Measurements from ENCODE around the gene MX1. TPM values are rescaled to one million over a fixed set of nuclear protein-coding genes. Genes with fewer than 3 reads are reported as not detected.

MX1 gene
- total RNA-seq, 2 experiments from 2014 or later, result 82.3 to 86.3 TPM

GRCh38 chr21:41480086-41480690 is 54.1 kb downstream of the MX1 start:
- no peak overlapping the region for H3K27ac ChIP-seq (ENCODE audit: low read depth in 1 of 2, low read length in 2 of 2)
- Mint-ChIP-seq H3K27me3 (peaks cover 11% of the 10 kb centered on the region), H3K27ac (no peak overlapping the region), H3K4me3 (no peak overlapping the region), H3K9me3 (no peaks in the 10 kb centered on the region), H3K4me1 (ENCODE audit: low read depth) (peaks cover 7% of the 10 kb centered on the region), H3K36me3 (ENCODE audit: low read depth) (no peaks in the 10 kb centered on the region)
- CTCF ChIA-PET, result no interaction called here
- DNase-seq, result no peak
- TF ChIP-seq, protein P1, sequence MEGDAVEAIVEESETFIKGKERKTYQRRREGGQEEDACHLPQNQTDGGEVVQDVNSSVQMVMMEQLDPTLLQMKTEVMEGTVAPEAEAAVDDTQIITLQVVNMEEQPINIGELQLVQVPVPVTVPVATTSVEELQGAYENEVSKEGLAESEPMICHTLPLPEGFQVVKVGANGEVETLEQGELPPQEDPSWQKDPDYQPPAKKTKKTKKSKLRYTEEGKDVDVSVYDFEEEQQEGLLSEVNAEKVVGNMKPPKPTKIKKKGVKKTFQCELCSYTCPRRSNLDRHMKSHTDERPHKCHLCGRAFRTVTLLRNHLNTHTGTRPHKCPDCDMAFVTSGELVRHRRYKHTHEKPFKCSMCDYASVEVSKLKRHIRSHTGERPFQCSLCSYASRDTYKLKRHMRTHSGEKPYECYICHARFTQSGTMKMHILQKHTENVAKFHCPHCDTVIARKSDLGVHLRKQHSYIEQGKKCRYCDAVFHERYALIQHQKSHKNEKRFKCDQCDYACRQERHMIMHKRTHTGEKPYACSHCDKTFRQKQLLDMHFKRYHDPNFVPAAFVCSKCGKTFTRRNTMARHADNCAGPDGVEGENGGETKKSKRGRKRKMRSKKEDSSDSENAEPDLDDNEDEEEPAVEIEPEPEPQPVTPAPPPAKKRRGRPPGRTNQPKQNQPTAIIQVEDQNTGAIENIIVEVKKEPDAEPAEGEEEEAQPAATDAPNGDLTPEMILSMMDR (IDR thresholded peaks at IDR 0.05), result no peak
- no peaks in the 10 kb centered on the region for H3K4me1 ChIP-seq (ENCODE audit: insufficient read depth, low read length)
- H3K4me3 ChIP-seq (ENCODE audit: low read length), result no peak overlapping the region
- no peaks in the 10 kb centered on the region for H3K9me3 ChIP-seq (ENCODE audit: control insufficient read depth in 1 of 2, insufficient read depth in 1 of 2, low read length in 2 of 2)
- POLR2A ChIA-PET, result no interaction called here
- no peak for ATAC-seq (ENCODE audit: poor library complexity)
- intact Hi-C loops (cut with DNase I, micrococcal nuclease), result no loop called here
- H3K36me3 ChIP-seq (ENCODE audit: insufficient read depth, low read length), result no peaks in the 10 kb centered on the region
- no peaks in the 10 kb centered on the region for H3K27me3 ChIP-seq (ENCODE audit: control insufficient read depth in 1 of 2, insufficient read depth in 2 of 2, low read length in 2 of 2)

DNA sequence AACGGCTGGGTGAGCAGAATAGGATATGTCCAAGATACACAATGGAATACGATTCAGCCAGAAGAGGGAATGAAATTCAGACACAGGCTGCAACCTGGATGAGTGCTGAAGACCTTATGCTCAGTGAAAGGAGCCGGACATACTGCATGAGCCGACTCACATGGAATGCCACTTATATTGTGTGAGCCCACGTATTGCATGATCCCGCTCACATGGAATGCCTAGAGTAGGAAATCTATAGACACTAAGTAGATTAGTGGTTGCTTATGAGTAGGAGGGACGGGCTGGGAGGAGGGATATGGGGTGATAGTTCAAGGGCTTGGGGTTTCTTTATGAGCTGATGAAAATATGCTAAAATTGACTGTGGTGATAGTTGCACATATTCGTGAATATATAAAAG is 55.2 kb downstream of the MX1 start:
- no peak for ATAC-seq (ENCODE audit: poor library complexity)
- ChIA-PET POLR2A (no interaction called here), CTCF (no interaction called here)
- peaks cover 7% of the 10 kb centered on the region for H3K4me1 Mint-ChIP-seq (ENCODE audit: low read depth)
- intact Hi-C loops (cut with DNase I, micrococcal nuclease), result no loop called here
- H3K9me3 Mint-ChIP-seq, result no peaks in the 10 kb centered on the region
- Histone ChIP-seq H3K36me3 (ENCODE audit: insufficient read depth, low read length) (no peaks in the 10 kb centered on the region), H3K4me1 (ENCODE audit: insufficient read depth, low read length) (no peaks in the 10 kb centered on the region), H3K27me3 (ENCODE audit: control insufficient read depth in 1 of 2, insufficient read depth in 2 of 2, low read length in 2 of 2) (no peaks in the 10 kb centered on the region), H3K9me3 (ENCODE audit: control insufficient read depth in 1 of 2, insufficient read depth in 1 of 2, low read length in 2 of 2) (no peaks in the 10 kb centered on the region), H3K27ac (ENCODE audit: low read depth in 1 of 2, low read length in 2 of 2) (no peak overlapping the region), H3K4me3 (ENCODE audit: low read length) (no peak overlapping the region)
- H3K4me3 Mint-ChIP-seq, result no peak overlapping the region
- TF ChIP-seq, protein P1 (IDR thresholded peaks at IDR 0.05), result no peak
- H3K27ac Mint-ChIP-seq, result no peak overlapping the region
- H3K27me3 Mint-ChIP-seq, result peaks cover 11% of the 10 kb centered on the region
- no peak for DNase-seq
- H3K36me3 Mint-ChIP-seq (ENCODE audit: low read depth), result no peaks in the 10 kb centered on the region

- CTCF ChIA-PET, result no interaction called here
- Mint-ChIP-seq H3K27ac (no peak overlapping the region), H3K36me3 (ENCODE audit: low read depth) (no peaks in the 10 kb centered on the region), H3K9me3 (no peaks in the 10 kb centered on the region), H3K4me3 (no peak overlapping the region), H3K27me3 (peaks cover 11% of the 10 kb centered on the region), H3K4me1 (ENCODE audit: low read depth) (peaks cover 5% of the 10 kb centered on the region)
- H3K4me1 ChIP-seq (ENCODE audit: insufficient read depth, low read length), result no peaks in the 10 kb centered on the region
- ATAC-seq (ENCODE audit: poor library complexity), result no peak
- DNase-seq, result no peak
- H3K27me3 ChIP-seq (ENCODE audit: control insufficient read depth in 1 of 2, insufficient read depth in 2 of 2, low read length in 2 of 2), result no peaks in the 10 kb centered on the region
- H3K27ac ChIP-seq (ENCODE audit: low read depth in 1 of 2, low read length in 2 of 2), result no peak overlapping the region
- H3K4me3 ChIP-seq (ENCODE audit: low read length), result no peak overlapping the region
- POLR2A ChIA-PET, result no interaction called here
- intact Hi-C loops (cut with DNase I, micrococcal nuclease), result no loop called here
- no peaks in the 10 kb centered on the region for H3K36me3 ChIP-seq (ENCODE audit: insufficient read depth, low read length)
- TF ChIP-seq, protein P1 (IDR thresholded peaks at IDR 0.05), result no peak
- no peaks in the 10 kb centered on the region for H3K9me3 ChIP-seq (ENCODE audit: control insufficient read depth in 1 of 2, insufficient read depth in 1 of 2, low read length in 2 of 2)
Observed at GRCh38 chr21:41482301-41482700, 56.3 kb downstream of the MX1 start.

All from CD4-positive, alpha-beta T cell (primary cell).